Endometrial microvascular endothelial cells (primary cell): ENCODE data around the gene RGS13. TPM values are rescaled to one million over a fixed set of nuclear protein-coding genes. Genes with fewer than 3 reads are reported as not detected.

Experiments used
- total RNA-seq: library from RNA; depleted of rRNA; stranded (reverse); fragments of >200 nt; gene quantifications from one replicate; pipeline ENCODE4 v1.2.3, GENCODE V29; 2015; ENCODE audit errors: inconsistent ontology term

The RGS13 gene
- total RNA-seq, 1 donor from 2014 or later: not detected

Other genes starting within 250 kb of the RGS13 start
- gene RGS1, start 60.4 kb upstream of the RGS13 start, total RNA-seq: not detected
- 4.2 TPM for gene RGS2, start 172.9 kb downstream of the RGS13 start, total RNA-seq